ENCODE measurements around the gene GAB1. TPM values are rescaled to one million over a fixed set of nuclear protein-coding genes. Genes with fewer than 3 reads are reported as not detected.
A peak's percentile ranks its signal among the peaks of the same experiment; 100 is the strongest.

GAB1 gene
- total and polyA plus RNA-seq, 2 donors from 2014 or later = 3.6 to 38.0 TPM

DNA sequence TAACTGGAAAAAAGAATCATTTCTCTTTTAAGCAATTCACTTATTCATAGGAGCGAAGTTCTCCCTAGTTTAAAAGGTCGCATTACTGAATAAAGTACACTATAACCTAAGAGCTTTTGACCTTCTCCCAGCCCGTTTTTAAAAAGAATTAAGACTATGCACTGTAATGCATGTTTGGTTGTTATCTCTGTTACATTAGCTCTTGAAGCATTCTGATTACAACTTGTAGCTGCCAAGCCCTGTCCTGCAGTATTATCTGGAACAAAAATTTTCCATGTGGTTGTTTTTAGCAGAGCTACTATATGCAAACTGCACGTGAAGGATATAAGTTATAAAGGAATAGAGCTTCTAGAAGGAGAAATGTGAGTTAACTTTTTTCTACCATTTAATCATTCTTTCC lies 8.1 kb downstream of the GAB1 start:
- Histone ChIP-seq H3K27ac (ENCODE audit: low read depth in 2 of 2, low read length in 2 of 2) (no peak overlapping the region), H3K9ac (ENCODE audit: low read length in 3 of 3) (no peak overlapping the region), H3K9me3 (ENCODE audit: control insufficient read depth in 2 of 3, insufficient read depth in 1 of 3, low read length in 3 of 3) (no peaks in the 10 kb centered on the region), H3K27me3 (ENCODE audit: control insufficient read depth, insufficient read depth, low read length) (no peaks in the 10 kb centered on the region), H3K4me1 (ENCODE audit: control insufficient read depth in 2 of 3, insufficient read depth in 2 of 3, low read depth in 1 of 3, low read length in 3 of 3) (peaks cover 0 to 32% (median 10%) of the 10 kb centered on the region in 3 donors), H3K36me3 (ENCODE audit: control insufficient read depth in 2 of 3, insufficient read depth in 3 of 3, low read length in 3 of 3) (no peaks in the 10 kb centered on the region), H3K4me3 (ENCODE audit: low read length in 3 of 3) (no peak overlapping the region)
- intact Hi-C loops (cut with DNase I) = no loop called here
- no peak for DNase-seq
- TF ChIP-seq, protein P1, sequence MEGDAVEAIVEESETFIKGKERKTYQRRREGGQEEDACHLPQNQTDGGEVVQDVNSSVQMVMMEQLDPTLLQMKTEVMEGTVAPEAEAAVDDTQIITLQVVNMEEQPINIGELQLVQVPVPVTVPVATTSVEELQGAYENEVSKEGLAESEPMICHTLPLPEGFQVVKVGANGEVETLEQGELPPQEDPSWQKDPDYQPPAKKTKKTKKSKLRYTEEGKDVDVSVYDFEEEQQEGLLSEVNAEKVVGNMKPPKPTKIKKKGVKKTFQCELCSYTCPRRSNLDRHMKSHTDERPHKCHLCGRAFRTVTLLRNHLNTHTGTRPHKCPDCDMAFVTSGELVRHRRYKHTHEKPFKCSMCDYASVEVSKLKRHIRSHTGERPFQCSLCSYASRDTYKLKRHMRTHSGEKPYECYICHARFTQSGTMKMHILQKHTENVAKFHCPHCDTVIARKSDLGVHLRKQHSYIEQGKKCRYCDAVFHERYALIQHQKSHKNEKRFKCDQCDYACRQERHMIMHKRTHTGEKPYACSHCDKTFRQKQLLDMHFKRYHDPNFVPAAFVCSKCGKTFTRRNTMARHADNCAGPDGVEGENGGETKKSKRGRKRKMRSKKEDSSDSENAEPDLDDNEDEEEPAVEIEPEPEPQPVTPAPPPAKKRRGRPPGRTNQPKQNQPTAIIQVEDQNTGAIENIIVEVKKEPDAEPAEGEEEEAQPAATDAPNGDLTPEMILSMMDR (IDR thresholded peaks at IDR 0.05; ENCODE audit: borderline replicate concordance, extremely low read depth, insufficient read depth) = no peak
- no peak for FAIRE-seq

DNA sequence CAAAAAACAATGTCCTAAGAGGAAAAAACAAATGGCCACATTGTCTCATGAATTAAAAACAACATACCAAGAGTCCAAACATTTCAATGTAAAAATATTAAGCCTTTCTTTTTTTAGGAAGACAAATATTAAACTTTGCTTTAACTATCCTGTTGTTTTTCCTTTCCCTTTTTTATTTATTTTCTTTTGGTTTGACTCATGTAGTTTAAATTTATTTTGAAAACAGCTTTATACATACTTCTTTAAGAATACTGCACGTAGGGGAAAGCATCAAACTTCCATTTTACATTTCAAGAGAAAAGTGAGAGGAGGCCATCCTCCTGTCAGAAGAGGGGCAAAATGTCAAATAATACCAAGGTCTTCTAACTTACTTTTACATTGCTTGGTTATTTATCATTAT lies 8.7 kb downstream of the GAB1 start:
- TF ChIP-seq, protein P1 (IDR thresholded peaks at IDR 0.05; ENCODE audit: borderline replicate concordance, extremely low read depth, insufficient read depth) = no peak
- H3K4me3 ChIP-seq (ENCODE audit: low read length in 3 of 3) = no peak overlapping the region
- FAIRE-seq = peak; percentile 42
- peaks cover 0 to 29% (median 10%) of the 10 kb centered on the region in 3 donors for H3K4me1 ChIP-seq (ENCODE audit: control insufficient read depth in 2 of 3, insufficient read depth in 2 of 3, low read depth in 1 of 3, low read length in 3 of 3)
- no peaks in the 10 kb centered on the region for H3K9me3 ChIP-seq (ENCODE audit: control insufficient read depth in 2 of 3, insufficient read depth in 1 of 3, low read length in 3 of 3)
- intact Hi-C loops (cut with DNase I) = no loop called here
- no peak overlapping the region for H3K9ac ChIP-seq (ENCODE audit: low read length in 3 of 3)
- H3K27me3 ChIP-seq (ENCODE audit: control insufficient read depth, insufficient read depth, low read length) = no peaks in the 10 kb centered on the region
- H3K36me3 ChIP-seq (ENCODE audit: control insufficient read depth in 2 of 3, insufficient read depth in 3 of 3, low read length in 3 of 3) = no peaks in the 10 kb centered on the region
- H3K27ac ChIP-seq (ENCODE audit: low read depth in 2 of 2, low read length in 2 of 2) = no peak overlapping the region
- no peak for DNase-seq

DNA sequence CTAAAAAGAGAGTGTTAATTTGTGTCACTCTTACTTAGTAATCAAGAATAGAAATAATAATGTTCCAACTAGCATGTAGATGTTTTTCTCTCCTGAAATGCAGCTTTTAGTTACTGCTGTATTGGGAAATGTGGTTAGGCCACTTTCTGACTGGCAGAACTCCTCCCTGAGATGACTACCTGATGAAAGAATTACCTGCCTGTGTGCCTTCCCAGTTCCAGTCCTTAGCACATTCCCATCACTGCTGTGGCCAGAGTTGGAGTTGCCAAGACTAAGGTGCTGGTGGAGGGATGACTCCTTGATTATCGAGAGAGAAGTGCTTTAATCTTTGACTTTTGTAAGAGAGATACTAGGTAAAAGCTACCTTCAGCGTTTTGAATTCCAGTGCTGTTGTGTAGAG lies 9.5 kb downstream of the GAB1 start:
- no peak for FAIRE-seq
- Histone ChIP-seq H3K27me3 (ENCODE audit: control insufficient read depth, insufficient read depth, low read length) (no peaks in the 10 kb centered on the region), H3K4me1 (ENCODE audit: control insufficient read depth in 2 of 3, insufficient read depth in 2 of 3, low read depth in 1 of 3, low read length in 3 of 3) (peaks cover 0 to 27% (median 10%) of the 10 kb centered on the region in 3 donors), H3K9ac (ENCODE audit: low read length in 3 of 3) (no peak overlapping the region), H3K4me3 (ENCODE audit: low read length in 3 of 3) (no peak overlapping the region), H3K36me3 (ENCODE audit: control insufficient read depth in 2 of 3, insufficient read depth in 3 of 3, low read length in 3 of 3) (no peaks in the 10 kb centered on the region), H3K27ac (ENCODE audit: low read depth in 2 of 2, low read length in 2 of 2) (no peak overlapping the region), H3K9me3 (ENCODE audit: control insufficient read depth in 2 of 3, insufficient read depth in 1 of 3, low read length in 3 of 3) (no peaks in the 10 kb centered on the region)
- TF ChIP-seq, protein P1 (IDR thresholded peaks at IDR 0.05; ENCODE audit: borderline replicate concordance, extremely low read depth, insufficient read depth) = no peak
- intact Hi-C loops (cut with DNase I) = no loop called here
- DNase-seq = no peak

DNA sequence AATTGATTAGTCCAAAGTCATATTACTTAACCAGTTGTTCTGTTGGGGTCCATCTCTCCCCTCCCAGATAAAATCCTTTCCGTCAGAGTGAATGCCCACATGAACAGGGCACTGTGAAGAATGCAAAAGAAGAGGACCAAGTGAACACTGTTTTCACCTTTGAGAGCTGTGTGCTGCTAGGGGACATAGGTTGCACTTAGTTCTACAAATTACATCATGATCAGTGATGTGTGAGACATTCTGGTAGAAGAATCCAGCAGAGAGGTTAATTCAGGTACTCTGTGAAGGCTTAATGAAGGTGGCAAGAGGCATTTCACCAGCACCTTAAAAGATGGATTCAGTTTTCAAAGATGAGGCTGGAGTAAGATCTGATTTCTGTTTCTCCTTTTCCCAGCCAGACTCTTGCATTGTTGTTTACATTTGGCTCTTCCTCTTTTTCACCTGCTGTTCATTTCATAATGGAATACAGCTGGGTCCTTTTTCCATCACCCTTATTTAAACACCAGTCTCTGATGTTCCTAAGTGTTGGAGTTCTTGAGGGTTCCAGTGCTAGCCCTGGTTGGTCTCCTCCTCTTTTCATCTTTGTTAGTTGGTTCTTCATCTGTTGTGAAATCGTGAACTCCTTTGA lies 10.9 kb downstream of the GAB1 start:
- DNase-seq (no peak), FAIRE-seq (no peak)
- H3K36me3 ChIP-seq (ENCODE audit: control insufficient read depth in 2 of 3, insufficient read depth in 3 of 3, low read length in 3 of 3) = no peaks in the 10 kb centered on the region
- H3K4me1 ChIP-seq (ENCODE audit: control insufficient read depth in 2 of 3, insufficient read depth in 2 of 3, low read depth in 1 of 3, low read length in 3 of 3) = peaks cover 0 to 30% (median 18%) of the 10 kb centered on the region in 3 donors
- no peak overlapping the region for H3K27ac ChIP-seq (ENCODE audit: low read depth in 2 of 2, low read length in 2 of 2)
- H3K4me3 ChIP-seq (ENCODE audit: low read length in 3 of 3) = no peak overlapping the region
- TF ChIP-seq, protein P1 (IDR thresholded peaks at IDR 0.05; ENCODE audit: borderline replicate concordance, extremely low read depth, insufficient read depth) = no peak
- no peaks in the 10 kb centered on the region for H3K27me3 ChIP-seq (ENCODE audit: control insufficient read depth, insufficient read depth, low read length)
- intact Hi-C loops (cut with DNase I) = no loop called here
- H3K9me3 ChIP-seq (ENCODE audit: control insufficient read depth in 2 of 3, insufficient read depth in 1 of 3, low read length in 3 of 3) = no peaks in the 10 kb centered on the region
- no peak overlapping the region for H3K9ac ChIP-seq (ENCODE audit: low read length in 3 of 3)

All from kidney (tissue), 14 donors.